Measurements from ENCODE around the gene OGDHL.

Gene OGDHL

GRCh38 chr10:49688920-49689319, 73.2 kb downstream of the OGDHL start:
- no peak for DNase-seq

- DNase-seq = no peak
Measured at GRCh38 chr10:49688261-49688846, 73.8 kb downstream of the OGDHL start.

GRCh38 chr10:49686651-49687050, 75.5 kb downstream of the OGDHL start:
- no peak for DNase-seq

Measured in NCI-H526 treated with DMSO at 0.1 percent for 48 hours (cell line).